ENCODE measurements around the gene GAREM1.

GAREM1 gene

GRCh38 chr18:32274307-32274706 is 196.4 kb downstream of the GAREM1 start:
- peaks cover 7% of the 10 kb centered on the region for H3K27me3 Mint-ChIP-seq
- no peaks in the 10 kb centered on the region for H3K4me1 Mint-ChIP-seq
- H3K36me3 Mint-ChIP-seq: no peaks in the 10 kb centered on the region
- ATAC-seq: no peak
- H3K9me3 Mint-ChIP-seq: no peaks in the 10 kb centered on the region
- no peak overlapping the region for H3K27ac Mint-ChIP-seq
- H3K4me3 Mint-ChIP-seq: no peak overlapping the region

GRCh38 chr18:32271672-32272208 is 198.9 kb downstream of the GAREM1 start:
- H3K4me1 Mint-ChIP-seq: no peaks in the 10 kb centered on the region
- H3K36me3 Mint-ChIP-seq: no peaks in the 10 kb centered on the region
- no peaks in the 10 kb centered on the region for H3K9me3 Mint-ChIP-seq
- H3K4me3 Mint-ChIP-seq: no peak overlapping the region
- no peak overlapping the region for H3K27ac Mint-ChIP-seq
- no peak for ATAC-seq
- H3K27me3 Mint-ChIP-seq: peaks cover 16% of the 10 kb centered on the region

- Mint-ChIP-seq H3K27me3 (peaks cover 16% of the 10 kb centered on the region), H3K4me3 (no peak overlapping the region), H3K9me3 (no peaks in the 10 kb centered on the region), H3K27ac (no peak overlapping the region), H3K36me3 (no peaks in the 10 kb centered on the region), H3K4me1 (no peaks in the 10 kb centered on the region)
- no peak for ATAC-seq
Observed at GRCh38 chr18:32270341-32270740, 200.3 kb downstream of the GAREM1 start.

GRCh38 chr18:32267463-32267862 is 203.2 kb downstream of the GAREM1 start:
- H3K27ac Mint-ChIP-seq: no peak overlapping the region
- no peaks in the 10 kb centered on the region for H3K9me3 Mint-ChIP-seq
- peaks cover 9% of the 10 kb centered on the region for H3K27me3 Mint-ChIP-seq

GRCh38 chr18:32264401-32264800 is 206.3 kb downstream of the GAREM1 start:
- Mint-ChIP-seq H3K4me3 (no peak overlapping the region), H3K9me3 (no peaks in the 10 kb centered on the region), H3K36me3 (no peaks in the 10 kb centered on the region), H3K27me3 (peaks cover 9% of the 10 kb centered on the region), H3K4me1 (no peaks in the 10 kb centered on the region), H3K27ac (no peak overlapping the region)
- no peak for ATAC-seq

More at GRCh38 chr18:32267463-32267862, 203.2 kb downstream of the GAREM1 start:
- no peaks in the 10 kb centered on the region for H3K4me1 Mint-ChIP-seq
- H3K4me3 Mint-ChIP-seq: no peak overlapping the region
- no peaks in the 10 kb centered on the region for H3K36me3 Mint-ChIP-seq
- ATAC-seq: no peak

GRCh38 chr18:32262092-32262491 is 208.6 kb downstream of the GAREM1 start:
- no peak overlapping the region for H3K27ac Mint-ChIP-seq
- H3K4me1 Mint-ChIP-seq: no peaks in the 10 kb centered on the region
- H3K9me3 Mint-ChIP-seq: no peaks in the 10 kb centered on the region
- H3K27me3 Mint-ChIP-seq: peaks cover 5% of the 10 kb centered on the region
- H3K4me3 Mint-ChIP-seq: no peak overlapping the region
- ATAC-seq: no peak
- no peaks in the 10 kb centered on the region for H3K36me3 Mint-ChIP-seq

GRCh38 chr18:32261003-32261402 is 209.7 kb downstream of the GAREM1 start:
- Mint-ChIP-seq H3K36me3 (no peaks in the 10 kb centered on the region), H3K27ac (no peak overlapping the region), H3K27me3 (peaks cover 16% of the 10 kb centered on the region), H3K4me1 (no peaks in the 10 kb centered on the region), H3K4me3 (no peak overlapping the region), H3K9me3 (no peaks in the 10 kb centered on the region)
- no peak for ATAC-seq

GRCh38 chr18:32259553-32259952 is 211.1 kb downstream of the GAREM1 start:
- H3K27ac Mint-ChIP-seq: no peak overlapping the region
- H3K4me3 Mint-ChIP-seq: no peak overlapping the region
- H3K4me1 Mint-ChIP-seq: no peaks in the 10 kb centered on the region
- H3K36me3 Mint-ChIP-seq: no peaks in the 10 kb centered on the region
- peaks cover 18% of the 10 kb centered on the region for H3K27me3 Mint-ChIP-seq
- ATAC-seq: no peak
- no peaks in the 10 kb centered on the region for H3K9me3 Mint-ChIP-seq

GRCh38 chr18:32258558-32259204 is 212.0 kb downstream of the GAREM1 start:
- peak; percentile 49 for ATAC-seq
- no peaks in the 10 kb centered on the region for H3K36me3 Mint-ChIP-seq
- H3K27ac Mint-ChIP-seq: no peak overlapping the region
- H3K4me3 Mint-ChIP-seq: no peak overlapping the region
- H3K4me1 Mint-ChIP-seq: no peaks in the 10 kb centered on the region
- H3K9me3 Mint-ChIP-seq: no peaks in the 10 kb centered on the region
- peaks cover 18% of the 10 kb centered on the region for H3K27me3 Mint-ChIP-seq

GRCh38 chr18:32258148-32258547 is 212.5 kb downstream of the GAREM1 start:
- Mint-ChIP-seq H3K27ac (no peak overlapping the region), H3K9me3 (no peaks in the 10 kb centered on the region), H3K4me1 (no peaks in the 10 kb centered on the region), H3K4me3 (no peak overlapping the region), H3K27me3 (peaks cover 18% of the 10 kb centered on the region), H3K36me3 (no peaks in the 10 kb centered on the region)
- ATAC-seq: no peak

GRCh38 chr18:32257084-32257785 is 213.4 kb downstream of the GAREM1 start:
- H3K36me3 Mint-ChIP-seq: no peaks in the 10 kb centered on the region
- H3K27me3 Mint-ChIP-seq: peaks cover 18% of the 10 kb centered on the region
- no peak overlapping the region for H3K27ac Mint-ChIP-seq
- no peaks in the 10 kb centered on the region for H3K9me3 Mint-ChIP-seq
- no peak overlapping the region for H3K4me3 Mint-ChIP-seq
- no peak for ATAC-seq
- H3K4me1 Mint-ChIP-seq: no peaks in the 10 kb centered on the region

- Mint-ChIP-seq H3K4me1 (no peaks in the 10 kb centered on the region), H3K27me3 (peaks cover 25% of the 10 kb centered on the region), H3K27ac (no peak overlapping the region), H3K36me3 (no peaks in the 10 kb centered on the region), H3K9me3 (no peaks in the 10 kb centered on the region), H3K4me3 (no peak overlapping the region)
- no peak for ATAC-seq
Observed at GRCh38 chr18:32255570-32255969, 215.1 kb downstream of the GAREM1 start.

GRCh38 chr18:32252141-32252860 is 218.4 kb downstream of the GAREM1 start:
- Mint-ChIP-seq H3K4me3 (no peak overlapping the region), H3K4me1 (no peaks in the 10 kb centered on the region), H3K36me3 (no peaks in the 10 kb centered on the region), H3K27ac (no peak overlapping the region), H3K27me3 (peaks cover 41% of the 10 kb centered on the region), H3K9me3 (no peaks in the 10 kb centered on the region)
- ATAC-seq: no peak

GRCh38 chr18:32251466-32251865 is 219.2 kb downstream of the GAREM1 start:
- no peak overlapping the region for H3K4me3 Mint-ChIP-seq
- H3K4me1 Mint-ChIP-seq: no peaks in the 10 kb centered on the region
- peaks cover 32% of the 10 kb centered on the region for H3K27me3 Mint-ChIP-seq
- no peak for ATAC-seq
- no peak overlapping the region for H3K27ac Mint-ChIP-seq
- H3K9me3 Mint-ChIP-seq: no peaks in the 10 kb centered on the region
- H3K36me3 Mint-ChIP-seq: no peaks in the 10 kb centered on the region

GRCh38 chr18:32249147-32249929 is 221.3 kb downstream of the GAREM1 start:
- no peaks in the 10 kb centered on the region for H3K9me3 Mint-ChIP-seq
- ATAC-seq: no peak
- no peaks in the 10 kb centered on the region for H3K36me3 Mint-ChIP-seq
- no peak overlapping the region for H3K27ac Mint-ChIP-seq
- H3K4me3 Mint-ChIP-seq: no peak overlapping the region
- H3K27me3 Mint-ChIP-seq: peaks cover 26% of the 10 kb centered on the region
- no peaks in the 10 kb centered on the region for H3K4me1 Mint-ChIP-seq

Data from stimulated activated memory B cell treated with anti-CD40 and anti-IgM and Interleukin-4, amounts not matched to agents 10 μg/mL and 1 μg/mL and 100 μg/mL, for 72 hours (primary cell).